HepG2 (cell line): ENCODE measurements around the gene JMJD6. TPM values are rescaled to one million over a fixed set of nuclear protein-coding genes. Genes with fewer than 3 reads are reported as not detected.

ENCODE experiments used
- ASH2L ChIP-seq: fragments of 300-600, 200-600 bp; sonication (generic); IDR thresholded peaks from 2 replicates; pipeline ENCODE4 v1.7.0; 2017; ENCODE audit warnings: low read depth, mild to moderate bottlenecking, moderate library complexity, mixed read lengths, low read length; ENCODE audit not compliant: insufficient read length
- BRCA1 ChIP-seq: sonication (generic); formaldehyde crosslinking; IDR thresholded peaks from 2 replicates; pipeline ENCODE4 v1.4.0; 2020; ENCODE audit warnings: missing genetic modification reagents
- CREB3 ChIP-seq: sonication (generic); formaldehyde crosslinking; IDR thresholded peaks from 2 replicates; pipeline ENCODE4 v1.5.0; 2020; ENCODE audit warnings: missing genetic modification reagents
- GTF2F1 ChIP-seq: fragments of 150-350 bp; IDR thresholded peaks from 2 replicates; pipeline ENCODE4 v1.6.1; 2014; ENCODE audit warnings: low read length
- MAFK ChIP-seq, 2 experiments: IDR thresholded peaks in 1 of 2; conservative IDR thresholded peaks in 1 of 2; 2 replicates each; pipeline ENCODE4 v1.6.1; 2011; ENCODE audit warnings: improper control_type of control experiment in 2 of 2, low read length in 2 of 2
- NONO ChIP-seq, 2 experiments: fragments of 450-650 bp in 1 of 2; sonication (generic) in 1 of 2; formaldehyde crosslinking in 1 of 2; IDR thresholded peaks in 1 of 2; conservative IDR thresholded peaks in 1 of 2; 2 replicates each; pipeline versions ENCODE4 v1.6.1 to v1.8.0; 2017 to 2022; ENCODE audit warnings: mild to moderate bottlenecking in 1 of 2, missing genetic modification reagents in 1 of 2, moderate library complexity in 1 of 2
- PLRG1 ChIP-seq: fragments of 450-650 bp; conservative IDR thresholded peaks from 2 replicates; pipeline ENCODE4 v1.6.1; 2016
- REXO4 ChIP-seq: sonication (generic); formaldehyde crosslinking; IDR thresholded peaks from 2 replicates; pipeline ENCODE4 v1.8.0; 2022; ENCODE audit warnings: missing genetic modification reagents, mild to moderate bottlenecking, borderline replicate concordance
- SP4 ChIP-seq: sonication (generic); formaldehyde crosslinking; IDR thresholded peaks from 2 replicates; pipeline ENCODE4 v1.8.1; 2023; ENCODE audit warnings: mild to moderate bottlenecking, missing genetic modification reagents
- ZNF331 ChIP-seq: sonication (generic); formaldehyde crosslinking; IDR thresholded peaks from 2 replicates; pipeline ENCODE4 v1.4.0; 2020; ENCODE audit warnings: missing genetic modification reagents
- ZNF605 ChIP-seq: sonication (generic); formaldehyde crosslinking; IDR thresholded peaks from 2 replicates; pipeline ENCODE4 v1.8.0; 2022; ENCODE audit warnings: mild to moderate bottlenecking, missing genetic modification reagents
- ZNF672 ChIP-seq: sonication (generic); formaldehyde crosslinking; IDR thresholded peaks from 2 replicates; pipeline ENCODE4 v1.8.1; 2022; ENCODE audit warnings: missing genetic modification reagents
- ZNF772 ChIP-seq: sonication (generic); formaldehyde crosslinking; IDR thresholded peaks from 2 replicates; pipeline ENCODE4 v1.5.0; 2020; ENCODE audit warnings: mild to moderate bottlenecking, missing genetic modification reagents
- polyA plus RNA-seq, 8 experiments: library from polyadenylated mRNA; depleted of rRNA in 3 of 8; stranded (reverse) in 7 of 8; unstranded in 1 of 8; fragments of >200 nt; fragmentation: Illumina TruSeq in 4 of 8; extraction: Trizol in 4 of 8; gene quantifications; 2 replicates each; pipeline versions ENCODE4 v1.2.1 to v1.2.3, GENCODE V29; 2011 to 2016; ENCODE audit warnings: low read depth in 4 of 8, missing spikeins in 1 of 8, mixed read lengths in 1 of 8; ENCODE audit not compliant: insufficient read depth in 1 of 8
- total RNA-seq, 5 experiments: library from RNA; depleted of rRNA; stranded (reverse); fragments of >200 nt; fragmentation: Illumina TruSeq; extraction: Trizol; gene quantifications; 2 replicates each; pipeline ENCODE4 v1.2.3, GENCODE V29; 2016; ENCODE audit warnings: low read depth in 1 of 5
- TF ChIP-seq, protein P1 (sequence below), 2 experiments: fragments of 450-650 bp in 1 of 2; sonication (generic) in 1 of 2; formaldehyde crosslinking in 1 of 2; IDR thresholded peaks; 2 replicates each; pipeline versions ENCODE4 v1.6.1 to v1.8.0; 2016 to 2022; ENCODE audit warnings: antibody characterized with exemption in 1 of 2, mild to moderate bottlenecking in 1 of 2, missing genetic modification reagents in 1 of 2
- TF ChIP-seq, protein P2 (sequence below): sonication (generic); formaldehyde crosslinking; IDR thresholded peaks from 2 replicates; pipeline ENCODE4 v1.9.0; 2022; ENCODE audit warnings: low read depth, missing genetic modification reagents
- TF ChIP-seq, protein P3 (sequence below): sonication (generic); IDR thresholded peaks from 2 replicates; pipeline ENCODE4 v1.6.1; 2016; ENCODE audit warnings: low read depth, borderline replicate concordance

Gene JMJD6
- total and polyA plus RNA-seq, 2 of the 13 experiments (the other 11 are each of a cell fraction or from before 2014, with no cell fraction given) = 33.6 to 41.0 TPM

DNA sequence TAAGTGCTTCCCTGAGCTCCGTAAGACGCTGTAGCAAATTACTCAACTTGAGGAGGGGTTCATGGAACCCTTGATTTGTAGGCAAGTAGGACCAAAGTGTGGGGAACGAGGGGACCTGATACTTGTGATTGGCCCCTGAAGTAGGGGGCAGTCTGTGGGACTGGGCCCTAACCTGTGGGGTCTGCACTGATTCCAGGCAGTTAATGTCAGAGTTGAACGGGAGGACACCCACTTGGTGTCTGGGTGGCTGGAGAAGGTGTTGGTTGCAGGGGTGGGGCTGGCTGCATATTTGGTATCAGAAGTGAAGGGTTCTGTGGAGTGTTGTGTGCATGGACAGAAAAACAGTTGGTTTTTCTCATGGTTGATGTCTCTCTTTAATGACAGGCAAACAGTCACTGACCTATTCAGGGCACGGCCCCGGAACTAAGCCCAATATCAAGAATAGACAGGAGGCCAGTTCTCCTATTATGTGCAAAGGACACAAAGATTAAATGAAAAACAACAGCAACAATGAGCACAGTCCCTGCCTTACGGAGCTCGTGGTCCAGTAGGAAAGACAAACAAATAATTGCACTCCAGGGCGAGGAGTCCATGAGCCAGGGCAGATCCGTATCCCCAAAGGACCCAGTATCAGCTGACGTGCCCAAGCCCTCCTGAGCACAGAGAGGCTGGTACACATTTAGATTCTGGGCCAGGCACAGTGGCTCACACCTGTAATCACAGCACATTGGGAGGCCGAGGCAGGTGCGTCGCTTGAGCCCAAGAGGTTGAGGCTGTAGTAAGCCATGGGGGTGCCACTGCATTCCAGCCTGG is 34.8 kb downstream of the JMJD6 start (continued):
- TF ChIP-seq ASH2L (peak; percentile 45), SP4 (CRISPR knock-in tag) (no peak), BRCA1 (CRISPR knock-in tag) (no peak), REXO4 (CRISPR knock-in tag) (no peak), CREB3 (CRISPR knock-in tag) (no peak), MAFK (conservative IDR thresholded peaks at IDR 0.05 in 1 of 2, IDR thresholded peaks at IDR 0.05 in 1 of 2; ENCODE audit: low read length in 2 of 2) (no peak), GTF2F1 (no peak), NONO (IDR thresholded peaks at IDR 0.05) (no peak), NONO (CRISPR knock-in tag; conservative IDR thresholded peaks at IDR 0.05) (peak; percentile 56), PLRG1 (no peak), ZNF605 (peak; percentile 66; the same call in 1 of the 2 replicates), ZNF772 (CRISPR knock-in tag) (peak; percentile 61; the same call in 1 of the 2 replicates), ZNF331 (peak; percentile 10; the same call in 1 of the 2 replicates), ZNF672 (CRISPR knock-in tag) (no peak)
- TF ChIP-seq, protein P1, sequence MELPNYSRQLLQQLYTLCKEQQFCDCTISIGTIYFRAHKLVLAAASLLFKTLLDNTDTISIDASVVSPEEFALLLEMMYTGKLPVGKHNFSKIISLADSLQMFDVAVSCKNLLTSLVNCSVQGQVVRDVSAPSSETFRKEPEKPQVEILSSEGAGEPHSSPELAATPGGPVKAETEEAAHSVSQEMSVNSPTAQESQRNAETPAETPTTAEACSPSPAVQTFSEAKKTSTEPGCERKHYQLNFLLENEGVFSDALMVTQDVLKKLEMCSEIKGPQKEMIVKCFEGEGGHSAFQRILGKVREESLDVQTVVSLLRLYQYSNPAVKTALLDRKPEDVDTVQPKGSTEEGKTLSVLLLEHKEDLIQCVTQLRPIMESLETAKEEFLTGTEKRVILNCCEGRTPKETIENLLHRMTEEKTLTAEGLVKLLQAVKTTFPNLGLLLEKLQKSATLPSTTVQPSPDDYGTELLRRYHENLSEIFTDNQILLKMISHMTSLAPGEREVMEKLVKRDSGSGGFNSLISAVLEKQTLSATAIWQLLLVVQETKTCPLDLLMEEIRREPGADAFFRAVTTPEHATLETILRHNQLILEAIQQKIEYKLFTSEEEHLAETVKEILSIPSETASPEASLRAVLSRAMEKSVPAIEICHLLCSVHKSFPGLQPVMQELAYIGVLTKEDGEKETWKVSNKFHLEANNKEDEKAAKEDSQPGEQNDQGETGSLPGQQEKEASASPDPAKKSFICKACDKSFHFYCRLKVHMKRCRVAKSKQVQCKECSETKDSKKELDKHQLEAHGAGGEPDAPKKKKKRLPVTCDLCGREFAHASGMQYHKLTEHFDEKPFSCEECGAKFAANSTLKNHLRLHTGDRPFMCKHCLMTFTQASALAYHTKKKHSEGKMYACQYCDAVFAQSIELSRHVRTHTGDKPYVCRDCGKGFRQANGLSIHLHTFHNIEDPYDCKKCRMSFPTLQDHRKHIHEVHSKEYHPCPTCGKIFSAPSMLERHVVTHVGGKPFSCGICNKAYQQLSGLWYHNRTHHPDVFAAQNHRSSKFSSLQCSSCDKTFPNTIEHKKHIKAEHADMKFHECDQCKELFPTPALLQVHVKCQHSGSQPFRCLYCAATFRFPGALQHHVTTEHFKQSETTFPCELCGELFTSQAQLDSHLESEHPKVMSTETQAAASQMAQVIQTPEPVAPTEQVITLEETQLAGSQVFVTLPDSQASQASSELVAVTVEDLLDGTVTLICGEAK (IDR thresholded peaks at IDR 0.05) = no peak
- TF ChIP-seq, protein P1 (CRISPR knock-in tag; IDR thresholded peaks at IDR 0.05) = peak; percentile 67; the same call in 1 of the 2 replicates
- TF ChIP-seq, protein P2, sequence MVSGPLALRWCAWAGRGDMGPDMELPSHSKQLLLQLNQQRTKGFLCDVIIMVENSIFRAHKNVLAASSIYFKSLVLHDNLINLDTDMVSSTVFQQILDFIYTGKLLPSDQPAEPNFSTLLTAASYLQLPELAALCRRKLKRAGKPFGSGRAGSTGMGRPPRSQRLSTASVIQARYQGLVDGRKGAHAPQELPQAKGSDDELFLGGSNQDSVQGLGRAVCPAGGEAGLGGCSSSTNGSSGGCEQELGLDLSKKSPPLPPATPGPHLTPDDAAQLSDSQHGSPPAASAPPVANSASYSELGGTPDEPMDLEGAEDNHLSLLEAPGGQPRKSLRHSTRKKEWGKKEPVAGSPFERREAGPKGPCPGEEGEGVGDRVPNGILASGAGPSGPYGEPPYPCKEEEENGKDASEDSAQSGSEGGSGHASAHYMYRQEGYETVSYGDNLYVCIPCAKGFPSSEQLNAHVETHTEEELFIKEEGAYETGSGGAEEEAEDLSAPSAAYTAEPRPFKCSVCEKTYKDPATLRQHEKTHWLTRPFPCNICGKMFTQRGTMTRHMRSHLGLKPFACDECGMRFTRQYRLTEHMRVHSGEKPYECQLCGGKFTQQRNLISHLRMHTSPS (CRISPR knock-in tag) = peak; percentile 76
- TF ChIP-seq, protein P3, sequence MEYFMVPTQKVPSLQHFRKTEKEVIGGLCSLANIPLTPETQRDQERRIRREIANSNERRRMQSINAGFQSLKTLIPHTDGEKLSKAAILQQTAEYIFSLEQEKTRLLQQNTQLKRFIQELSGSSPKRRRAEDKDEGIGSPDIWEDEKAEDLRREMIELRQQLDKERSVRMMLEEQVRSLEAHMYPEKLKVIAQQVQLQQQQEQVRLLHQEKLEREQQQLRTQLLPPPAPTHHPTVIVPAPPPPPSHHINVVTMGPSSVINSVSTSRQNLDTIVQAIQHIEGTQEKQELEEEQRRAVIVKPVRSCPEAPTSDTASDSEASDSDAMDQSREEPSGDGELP = peak; percentile 97
